Uterus (tissue), 2 donors: ENCODE measurements around the gene PAQR3.

Source experiments
- CTCF ChIP-seq, 4 experiments: fragments of 200-600 bp in 2 of 4; fragments of 450-650 bp in 2 of 4; sonication (generic) in 2 of 4; IDR thresholded peaks; one replicate each; pipeline ENCODE4 v1.5.1; 2016 to 2019; ENCODE audit warnings: antibody characterized with exemption in 4 of 4, mild to moderate bottlenecking in 2 of 4, moderate library complexity in 1 of 4
- POLR2A ChIP-seq, 2 donors: fragments of 450-650 bp; IDR thresholded peaks; one replicate each; pipeline ENCODE4 v1.6.1; 2016; ENCODE audit warnings: antibody characterized with exemption in 2 of 2, mild to moderate bottlenecking in 1 of 2, moderate library complexity in 1 of 2

- no peak for TF ChIP-seq CTCF (IDR thresholded peaks at IDR 0.05)
- no peak for TF ChIP-seq POLR2A (IDR thresholded peaks at IDR 0.05)
Measured at GRCh38 chr4:78975865-78976264, 36.6 kb upstream of the PAQR3 start.
